ENCODE data around the gene OTOS.

The OTOS gene

DNA sequence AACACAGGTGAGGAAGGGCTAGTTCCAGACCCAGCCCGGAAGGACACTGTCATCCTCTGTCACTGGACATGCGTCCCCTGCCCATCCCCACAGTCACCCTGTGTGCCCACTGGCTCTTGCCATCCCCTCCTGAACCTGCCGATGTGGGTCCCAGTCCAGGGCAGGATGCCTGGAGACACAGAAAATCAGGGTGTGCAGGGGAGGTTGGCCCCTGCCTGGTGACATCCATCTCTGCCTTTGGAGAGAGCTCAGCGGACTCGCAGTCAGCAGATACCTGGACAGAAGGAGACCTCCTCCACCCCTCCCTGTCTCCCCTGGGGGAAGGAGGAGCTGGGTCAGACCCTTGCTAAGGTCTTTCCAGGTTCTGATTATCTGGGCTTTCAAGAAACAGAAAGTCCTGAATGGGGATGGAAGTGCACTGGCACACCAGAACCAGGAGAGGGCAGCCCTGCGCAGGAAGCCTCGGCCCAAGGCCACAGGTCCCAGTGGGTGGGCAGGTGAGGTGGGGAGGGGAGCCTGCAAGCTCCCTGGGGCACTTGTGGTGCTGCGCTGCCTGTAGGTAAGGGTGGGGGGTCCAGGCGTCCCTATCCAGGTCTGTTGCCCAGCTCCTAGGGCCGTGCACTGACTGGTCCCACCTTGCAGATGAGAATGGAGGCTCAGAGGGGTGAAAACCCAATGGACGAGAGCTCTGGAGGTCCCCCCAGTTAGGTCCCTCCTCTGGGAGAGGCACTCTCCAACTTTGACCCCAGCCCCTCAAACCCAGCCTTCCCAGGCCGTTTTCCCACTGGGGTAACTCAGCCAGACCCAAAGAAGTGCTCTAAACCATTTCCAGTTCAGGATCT, 9.7 kb upstream of the OTOS start:
- DNase-seq, result peak; percentile 25

DNA sequence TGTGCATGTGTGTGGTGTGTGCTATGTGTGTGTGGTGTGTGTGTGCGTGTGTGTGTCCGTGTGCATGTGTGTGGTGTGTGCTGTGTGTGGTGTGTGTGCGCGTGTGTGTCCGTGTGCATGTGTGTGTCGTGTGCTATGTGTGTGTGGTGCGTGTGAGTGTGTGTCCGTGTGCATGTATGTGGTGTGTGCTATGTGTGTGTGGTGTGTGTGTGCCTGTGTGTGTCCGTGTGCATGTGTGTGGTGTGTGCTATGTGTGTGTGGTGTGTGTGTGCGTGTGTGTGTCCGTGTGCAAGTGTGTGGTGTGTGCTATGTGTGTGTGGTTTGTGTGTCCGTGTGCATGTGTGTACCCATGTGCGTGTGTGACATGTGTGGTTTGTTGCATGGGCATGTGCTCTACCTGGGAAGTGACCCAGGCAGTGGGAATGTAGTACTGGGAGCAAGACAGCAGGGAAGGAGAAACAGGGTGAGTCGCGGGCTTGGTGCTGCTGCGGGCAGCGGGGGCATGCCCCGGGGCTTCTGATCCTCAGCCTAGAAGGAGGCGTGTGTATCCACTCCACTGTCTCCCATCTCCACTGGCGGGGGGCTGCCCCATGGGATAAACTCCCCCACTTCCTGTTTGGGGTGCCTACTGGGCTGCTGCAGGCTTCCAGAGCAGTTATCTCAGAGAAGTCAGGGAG, 7.6 kb upstream of the OTOS start:
- DNase-seq, result no peak

DNA sequence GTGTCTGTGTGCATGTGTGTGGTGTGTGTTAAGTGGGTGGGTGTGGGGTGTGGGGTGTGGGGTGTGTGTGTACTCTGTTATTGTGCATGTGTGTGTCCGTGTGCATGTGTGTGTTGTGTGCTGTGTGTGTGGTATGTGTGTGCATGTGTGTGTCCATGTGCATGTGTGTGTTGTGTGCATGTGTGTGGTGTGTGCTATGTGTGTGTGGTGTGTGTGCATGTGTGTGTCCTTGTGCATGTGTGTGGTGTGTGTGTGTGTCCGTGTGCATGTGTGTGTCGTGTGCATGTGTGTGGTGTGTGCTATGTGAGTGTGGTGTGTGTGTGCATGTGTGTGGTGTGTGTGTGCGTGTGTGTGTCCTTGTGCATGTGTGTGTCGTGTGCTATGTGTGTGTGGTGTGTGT, 6.9 kb upstream of the OTOS start:
- DNase-seq, result no peak

DNA sequence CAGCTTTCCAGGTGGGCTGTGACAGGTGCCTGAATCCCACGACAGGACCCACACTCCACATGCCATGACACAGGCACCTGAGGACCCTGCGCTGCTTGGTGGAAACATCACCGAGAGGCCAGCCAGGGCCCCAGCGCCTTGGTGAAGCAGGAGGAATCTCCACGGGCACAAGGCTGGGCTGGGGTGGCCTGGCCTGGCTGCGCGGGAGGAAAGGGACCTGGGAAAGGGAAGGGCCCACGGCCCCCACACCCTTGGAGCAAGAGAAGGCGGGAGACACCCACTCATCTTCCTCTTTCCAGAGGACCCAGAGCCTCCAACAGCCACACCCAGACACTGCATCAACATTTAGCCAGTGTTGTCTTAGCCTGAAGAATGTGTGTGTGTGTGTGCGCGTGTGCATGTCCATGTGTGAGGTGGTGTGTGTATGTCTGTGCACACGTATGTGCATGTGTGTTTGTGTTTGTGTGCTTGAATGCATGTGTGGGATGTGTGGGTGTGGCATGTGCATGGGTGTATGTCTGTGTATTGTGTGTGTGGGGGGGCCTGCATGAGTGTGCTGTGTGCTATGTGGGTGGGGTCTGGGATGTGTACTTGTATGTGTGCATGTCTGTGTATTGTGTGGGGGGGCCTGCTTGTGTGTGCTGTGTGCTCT, 6.3 kb upstream of the OTOS start:
- no peak for DNase-seq

DNA sequence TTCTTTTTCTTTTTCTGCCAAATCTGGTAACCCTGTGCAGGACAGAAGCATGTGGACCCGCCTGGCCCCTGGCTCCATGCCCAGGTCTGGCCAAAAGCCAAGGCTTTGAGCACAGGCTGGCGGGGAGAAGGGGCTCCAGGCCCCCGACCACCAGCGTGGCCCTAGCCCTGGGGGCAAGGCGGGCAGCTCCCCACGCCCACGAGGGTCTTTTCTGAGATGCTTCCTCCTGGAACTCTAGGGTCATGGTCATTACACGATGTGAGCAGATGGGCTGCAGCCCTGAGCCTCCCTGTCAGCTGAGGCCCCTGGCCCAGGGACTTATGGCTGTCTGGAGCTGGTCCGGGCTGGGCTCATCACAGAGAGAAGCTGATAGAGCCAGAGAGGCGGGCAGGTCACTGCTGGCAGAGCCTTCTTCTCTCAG, 5.7 kb upstream of the OTOS start:
- DNase-seq, result no peak

DNA sequence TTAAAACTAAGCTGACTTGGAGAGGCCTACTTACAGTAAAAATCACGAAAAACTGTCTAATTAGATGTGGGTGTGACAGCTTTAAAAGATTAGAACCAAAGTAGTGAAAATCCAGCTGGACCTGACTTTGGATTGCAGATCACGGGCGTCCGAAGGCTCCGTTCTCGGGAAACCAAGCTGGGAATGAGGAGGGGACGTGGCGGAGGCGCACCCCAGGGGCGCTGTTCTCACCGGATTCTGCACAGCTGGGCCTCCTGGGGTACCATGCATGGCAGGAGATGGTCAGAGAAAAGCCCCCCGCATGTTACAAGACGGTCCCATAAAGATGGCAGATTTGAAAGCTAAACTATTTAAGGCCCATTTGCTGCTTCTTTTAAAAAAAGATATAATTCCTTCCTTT, 5.0 kb upstream of the OTOS start:
- DNase-seq, result no peak

DNA sequence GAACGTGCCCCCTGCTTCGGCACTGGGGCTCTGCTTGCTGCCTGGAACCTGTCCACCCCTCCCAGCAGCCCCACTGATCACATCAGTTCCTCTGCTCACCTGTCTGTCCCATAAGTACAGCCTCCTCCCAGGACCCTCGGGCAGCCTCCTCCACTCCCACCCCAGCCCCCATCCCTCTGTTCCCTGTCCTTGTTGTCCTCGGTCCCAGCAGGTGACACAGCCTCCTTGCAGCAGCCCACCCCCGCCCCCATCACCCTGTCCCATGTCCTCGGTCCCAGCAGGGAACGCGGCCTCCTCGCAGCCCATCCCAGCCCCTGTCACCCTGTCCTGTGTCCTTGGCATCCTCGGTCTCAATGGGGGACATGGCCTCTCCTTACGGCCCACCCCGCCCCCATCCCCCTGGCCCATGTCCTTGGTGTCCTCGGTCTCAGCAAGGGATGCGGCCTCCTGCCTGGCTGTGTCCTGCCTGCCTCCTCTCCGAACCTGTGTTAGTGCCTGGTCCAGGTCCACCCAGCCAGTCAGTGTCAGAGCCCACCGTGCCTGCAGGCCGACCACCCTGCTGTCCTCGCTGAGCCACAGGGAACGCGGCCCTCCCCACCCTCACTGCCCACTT, 4.3 kb upstream of the OTOS start:
- DNase-seq, result no peak

DNA sequence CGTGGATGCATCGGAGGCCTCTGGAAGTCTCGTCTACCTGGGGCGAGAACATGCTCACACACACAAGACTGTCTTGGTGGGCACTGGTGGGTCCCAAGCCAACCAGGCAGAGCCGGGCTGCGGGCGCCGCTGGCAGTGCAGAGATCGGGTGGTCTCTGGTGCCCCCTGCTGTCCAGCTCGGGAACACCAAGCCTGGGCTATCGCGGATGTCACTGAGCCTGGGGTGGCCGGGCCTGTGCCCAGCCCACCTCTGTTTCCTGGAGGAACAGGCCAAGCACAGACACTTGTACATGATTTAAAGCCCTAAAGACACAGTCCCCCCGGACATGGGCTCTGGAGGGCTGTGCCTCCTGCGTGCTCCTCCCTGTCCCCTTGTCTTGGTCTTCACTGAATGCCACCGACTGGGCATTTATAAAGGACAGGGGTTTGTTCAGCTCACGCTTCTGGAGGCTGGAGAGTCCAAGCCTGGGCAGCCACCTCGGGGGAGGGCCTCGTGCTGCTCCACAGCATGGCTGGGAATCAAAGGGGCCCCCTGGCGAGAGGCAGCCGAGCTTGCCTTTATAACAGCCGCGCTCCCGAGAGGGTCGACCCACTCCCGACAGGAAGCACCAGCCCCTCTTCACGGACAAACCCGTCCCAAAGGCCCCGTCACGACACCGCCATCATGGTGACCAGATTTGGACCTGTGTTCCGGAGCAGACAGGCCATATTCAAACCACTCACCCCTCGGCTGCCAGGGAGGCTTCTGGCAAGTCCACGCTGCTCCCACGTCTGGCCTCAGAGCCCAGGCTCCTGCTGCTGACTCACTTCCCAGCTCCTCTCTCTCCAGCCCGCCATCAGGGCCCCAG, 3.6 kb upstream of the OTOS start:
- DNase-seq, result peak; percentile 68

DNA sequence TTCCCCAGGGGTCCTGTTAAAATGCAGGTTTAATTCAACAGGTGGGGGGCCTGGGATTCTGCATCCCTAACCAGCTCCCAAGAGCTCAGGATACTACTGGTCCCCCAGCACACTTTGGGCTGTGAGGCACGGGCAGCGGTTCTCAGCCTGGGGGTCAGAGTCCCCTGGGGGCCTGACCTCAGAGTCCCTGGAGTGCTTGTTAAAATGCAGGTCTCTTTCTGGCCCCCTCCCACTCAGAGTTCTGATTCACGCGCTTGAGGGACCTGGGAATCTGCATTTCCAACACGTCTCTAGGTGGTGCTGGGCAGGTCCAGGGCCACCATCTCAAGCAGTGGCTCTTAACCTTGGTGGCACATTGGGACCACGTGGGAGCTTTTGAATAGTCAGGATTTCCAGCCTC, 2.8 kb upstream of the OTOS start:
- DNase-seq, result no peak

DNA sequence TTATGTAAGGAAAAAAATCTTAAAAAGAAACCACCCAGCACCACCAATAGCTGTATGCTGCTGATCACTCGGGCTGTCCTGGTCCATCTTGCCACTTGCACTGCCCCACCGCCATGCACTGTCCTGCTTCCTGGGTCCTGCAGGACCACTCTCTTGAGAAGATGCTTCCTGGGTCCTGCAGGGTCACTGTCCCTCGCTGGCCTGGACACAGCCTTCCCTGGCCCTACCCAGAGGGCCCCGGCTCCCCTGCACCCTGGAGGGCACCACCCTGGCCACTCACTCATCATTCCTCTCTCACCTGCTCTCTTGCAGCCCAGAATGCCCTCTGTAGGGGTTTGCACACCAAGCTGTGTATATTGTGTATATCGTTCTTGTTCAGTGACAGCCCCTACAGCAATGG, 2.4 kb upstream of the OTOS start:
- DNase-seq, result no peak

DNA sequence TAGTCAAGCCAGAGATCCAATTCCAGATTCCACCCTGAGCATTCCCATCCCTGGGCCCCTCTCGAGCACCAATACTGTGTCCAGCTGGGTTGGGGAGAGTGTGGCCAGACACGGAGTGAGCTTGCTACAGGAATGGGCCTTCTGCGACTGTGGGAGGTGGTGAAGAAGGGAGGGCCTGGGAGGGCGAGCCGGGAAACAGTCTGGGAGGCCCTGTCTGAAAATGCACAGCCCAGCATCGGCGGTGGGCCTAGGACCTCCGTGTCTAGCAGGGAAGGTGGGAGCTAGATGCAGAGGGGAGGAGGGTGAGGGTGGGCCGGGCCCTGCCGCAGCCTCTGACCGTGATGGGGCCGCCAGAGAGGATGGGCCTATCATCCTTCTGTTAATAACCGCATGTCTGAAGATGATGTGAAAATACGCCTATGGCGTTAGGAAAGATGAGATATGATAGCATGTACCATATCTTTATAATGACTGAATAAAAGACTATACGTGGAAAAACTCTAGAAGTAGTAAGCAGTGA, 1.9 kb upstream of the OTOS start:
- DNase-seq, result no peak

DNA sequence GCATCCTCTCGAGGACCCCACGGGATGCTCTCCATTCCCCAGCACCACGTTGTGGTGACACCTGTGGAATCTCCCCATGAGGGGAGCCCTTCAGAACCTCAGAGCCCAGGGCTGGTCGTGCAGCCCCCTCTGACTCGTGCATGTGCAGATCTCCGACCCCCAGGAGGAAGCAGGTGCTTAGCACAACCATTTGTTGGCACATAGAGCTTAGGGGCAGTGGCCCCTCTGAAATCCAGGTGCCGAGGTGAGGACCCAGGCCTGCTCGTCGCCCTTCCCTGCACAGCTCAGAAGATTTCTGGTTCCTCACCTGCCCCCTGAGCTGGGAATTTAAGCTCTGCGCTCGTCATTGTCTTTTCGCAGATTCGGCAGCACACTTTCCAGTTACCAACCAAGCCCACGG, 1.3 kb upstream of the OTOS start:
- no peak for DNase-seq

DNA sequence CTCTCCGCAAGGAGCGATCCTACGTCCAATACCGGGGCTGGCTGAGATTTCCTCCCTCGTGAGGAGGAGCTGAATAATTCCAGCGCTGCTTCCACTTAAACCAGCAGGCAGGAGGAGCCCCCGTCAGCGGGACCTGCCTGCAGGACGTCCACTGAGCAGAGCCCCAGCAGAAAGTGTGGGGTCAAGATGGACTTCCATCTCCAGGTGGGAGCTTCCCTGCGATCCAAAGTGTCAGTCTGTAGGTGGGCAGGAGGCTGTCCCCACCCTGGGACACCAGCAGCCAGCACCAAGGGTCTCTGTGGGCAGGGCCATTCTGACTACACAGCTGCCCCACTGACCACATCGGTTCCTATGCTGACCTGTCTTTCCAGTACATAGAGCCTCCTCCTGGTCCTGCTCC, 462 bp upstream of the OTOS start:
- no peak for DNase-seq

DNA sequence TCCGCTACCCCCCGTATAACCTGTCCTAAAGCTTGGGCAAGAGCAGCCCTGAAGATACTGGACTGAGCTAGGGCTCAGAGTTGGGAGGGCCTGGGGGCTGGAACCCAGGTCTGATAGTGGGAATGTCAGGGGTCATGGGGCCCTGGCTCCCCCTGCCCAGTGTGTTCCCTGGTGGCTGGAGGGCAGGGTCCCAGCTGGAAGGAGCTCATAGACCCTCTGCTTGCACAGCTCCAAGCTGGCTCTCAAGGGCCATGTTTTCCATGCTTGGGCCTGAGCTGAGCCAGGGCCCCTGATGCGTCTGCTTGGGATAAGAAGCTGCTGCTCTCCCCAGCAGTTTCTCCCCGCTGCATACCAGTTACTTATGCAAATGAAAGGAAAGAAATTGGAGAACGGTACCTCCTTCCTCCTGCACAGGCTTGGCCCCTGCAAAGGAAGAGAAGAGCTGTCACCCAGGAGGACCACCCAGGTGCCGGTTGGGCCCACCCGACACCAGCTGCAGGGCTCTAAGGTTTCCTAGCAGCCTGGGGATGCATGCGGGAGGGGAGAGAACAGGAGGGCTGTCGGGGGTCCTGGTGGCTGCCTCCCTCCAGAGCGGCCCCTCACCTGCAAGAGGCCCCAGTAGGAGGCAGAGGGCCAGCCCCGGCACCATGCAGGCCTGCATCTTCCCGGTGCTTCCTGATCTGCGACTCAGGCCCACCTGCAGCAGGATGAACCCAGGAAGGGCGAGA, 628 bp downstream of the OTOS start:
- peak; percentile 41 for DNase-seq

DNA sequence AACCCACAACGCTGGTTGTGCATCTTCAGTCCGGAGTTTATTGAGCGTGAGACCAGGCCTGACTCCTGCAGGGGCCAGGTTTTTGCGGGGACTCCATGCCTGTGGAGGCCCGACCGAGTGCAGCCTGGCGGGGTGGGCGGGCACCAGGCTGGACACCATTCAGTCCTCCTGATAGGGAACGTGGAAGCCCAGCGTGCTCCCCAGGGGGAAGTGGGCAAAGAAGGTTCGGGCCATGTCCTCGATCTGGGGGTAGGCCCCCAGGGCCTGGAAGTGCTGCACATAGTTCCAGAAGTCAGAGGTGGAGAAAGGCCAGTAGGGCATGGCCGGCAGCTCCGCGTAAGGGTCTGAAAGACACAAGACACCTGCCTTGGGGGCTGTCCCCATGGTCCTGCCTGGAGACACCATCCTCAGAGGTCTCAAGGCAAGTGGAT, 1.4 kb downstream of the OTOS start:
- no peak for DNase-seq

DNA sequence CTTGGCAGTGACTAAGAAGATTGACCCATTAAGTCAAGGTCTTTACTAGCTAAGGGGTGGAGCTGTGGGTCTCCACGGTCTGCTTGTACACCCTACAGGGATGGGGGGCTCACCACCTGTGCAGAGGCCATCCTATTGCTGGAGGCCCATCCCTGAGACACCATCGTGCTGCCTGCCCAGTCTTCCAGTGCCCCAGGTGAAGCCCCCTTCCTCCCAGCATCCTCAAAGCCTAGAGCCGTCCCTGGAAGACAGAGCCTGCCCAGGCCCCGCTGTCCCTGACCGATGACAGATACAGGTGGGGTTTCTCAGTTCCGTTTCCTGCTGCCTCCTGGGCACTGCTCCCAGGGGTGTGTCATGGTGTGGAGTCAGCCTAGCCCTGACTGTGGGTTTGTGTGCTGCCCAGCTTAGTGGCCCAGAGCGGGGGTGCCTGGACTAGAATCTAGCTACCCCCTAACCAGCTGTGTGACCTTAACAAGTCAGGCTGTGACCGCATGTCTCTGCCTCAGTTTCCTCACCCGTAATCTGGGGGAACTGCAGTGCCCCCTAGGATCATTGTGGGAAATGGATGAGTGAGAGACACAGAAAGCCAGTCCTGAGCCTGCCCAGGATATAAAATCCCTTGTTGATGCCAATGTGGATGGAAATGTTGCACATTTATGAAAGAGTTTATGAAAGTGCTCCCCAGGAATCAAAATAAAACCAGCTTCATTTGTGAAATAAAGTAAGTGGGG, 2.0 kb downstream of the OTOS start:
- DNase-seq, result no peak

DNA sequence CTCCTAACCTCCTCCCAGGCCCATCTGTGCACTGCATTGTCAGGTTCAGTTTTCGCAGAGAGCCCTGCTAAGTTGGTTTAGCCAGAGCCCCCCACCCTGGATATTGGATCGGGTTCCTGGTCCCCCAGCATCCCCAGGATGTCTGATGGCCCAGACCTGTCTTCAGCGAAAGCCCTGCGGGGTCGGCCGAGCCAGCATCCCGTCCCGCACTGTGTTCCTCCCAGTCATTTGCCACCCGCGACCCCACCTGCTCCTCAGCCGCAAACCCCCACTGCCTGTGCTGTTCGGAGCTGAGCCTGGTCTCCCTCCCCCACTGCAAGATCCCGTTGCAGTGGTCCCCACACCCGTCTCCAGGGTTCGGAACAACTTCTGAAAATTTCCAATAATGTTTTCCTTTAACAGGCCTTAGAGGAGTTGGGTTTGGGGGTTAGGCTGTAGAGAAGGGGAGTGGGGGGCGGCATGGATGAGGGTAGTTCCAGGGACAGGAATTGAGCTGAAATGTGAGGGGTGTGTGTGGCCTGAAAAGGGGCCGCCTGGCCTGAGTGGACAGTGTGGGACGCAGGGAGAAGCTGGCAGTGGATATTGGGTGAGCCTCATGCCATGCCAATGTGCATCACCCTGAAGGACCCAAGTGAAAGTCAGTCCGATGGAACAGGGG, 2.7 kb downstream of the OTOS start:
- no peak for DNase-seq

DNA sequence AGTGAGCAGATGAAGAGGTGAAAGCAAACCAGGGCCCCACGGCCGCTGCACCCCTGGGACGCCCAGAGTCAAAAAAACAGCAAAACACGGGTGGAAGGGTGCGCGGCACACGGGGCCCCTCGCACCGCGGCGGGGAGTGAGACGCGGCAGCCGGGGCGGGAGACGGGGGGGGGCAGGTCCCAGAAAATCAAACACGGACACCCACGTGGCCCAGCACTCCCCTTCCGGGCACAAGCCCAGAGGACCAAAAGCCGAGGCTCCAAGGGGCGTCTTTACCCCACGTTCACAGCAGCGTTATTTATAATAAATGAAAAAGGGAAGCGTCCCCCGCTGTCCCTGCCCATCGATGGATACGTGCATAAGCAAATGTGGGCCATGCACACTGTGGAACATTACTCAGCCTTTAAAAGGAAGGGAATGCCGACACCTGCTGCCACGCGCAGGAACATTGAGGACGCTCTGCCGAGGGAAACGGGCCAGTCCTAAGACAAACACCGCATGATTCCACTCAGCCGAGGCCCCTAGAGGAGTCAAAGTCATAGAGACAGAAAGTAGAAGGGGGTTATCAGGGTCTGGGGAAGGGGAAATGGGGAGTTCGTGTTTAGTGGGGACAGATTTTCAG, 3.7 kb downstream of the OTOS start:
- DNase-seq, result no peak

DNA sequence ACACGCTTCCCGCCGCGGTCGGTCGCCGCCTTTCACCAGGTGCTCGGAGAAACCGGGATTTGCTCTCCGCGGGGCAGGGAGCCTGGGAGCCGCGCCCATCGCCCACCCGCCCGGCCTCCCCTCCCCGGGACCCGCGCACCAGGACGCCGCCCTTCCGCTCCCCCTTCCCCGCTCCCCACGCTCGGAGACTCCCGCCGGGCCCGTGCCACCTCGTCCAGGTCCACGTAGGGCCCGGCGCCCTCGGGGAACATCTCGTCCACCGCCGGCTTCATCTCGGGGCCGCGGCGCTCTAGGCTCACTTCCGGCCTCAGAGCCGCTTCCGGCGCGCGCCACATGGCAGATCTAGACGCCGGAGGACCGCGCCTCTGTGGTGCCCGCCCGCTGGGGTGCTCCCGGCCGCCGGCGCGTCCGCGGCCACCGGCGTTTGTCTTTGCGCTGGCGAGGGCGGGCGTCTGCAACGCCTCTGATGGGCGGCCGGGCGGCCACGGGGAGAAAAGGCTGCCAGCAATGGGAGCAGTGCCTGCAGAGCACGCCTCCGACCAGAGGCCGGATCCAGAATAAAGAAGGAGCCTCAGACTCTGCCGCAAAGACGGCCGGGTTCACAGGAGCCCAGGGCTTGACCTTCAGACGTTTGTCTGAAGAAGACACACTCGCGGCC, 4.3 kb downstream of the OTOS start, which contains the start of gene COPS9:
Gene COPS9 (minus strand): TSS at position 293 of the 658 bp plus-strand sequence. CDS start 21 bp downstream, at position 272.
- DNase-seq, result peak; percentile 84
